ENCODE measurements around the gene CALML3.
A peak's percentile ranks its signal among the peaks of the same experiment; 100 is the strongest.
"Not testable (repeated sequence)": the region's sequence is repeated elsewhere in the genome, so short reads cannot be mapped to it uniquely, and the experiment has no call there.

Gene CALML3

DNA sequence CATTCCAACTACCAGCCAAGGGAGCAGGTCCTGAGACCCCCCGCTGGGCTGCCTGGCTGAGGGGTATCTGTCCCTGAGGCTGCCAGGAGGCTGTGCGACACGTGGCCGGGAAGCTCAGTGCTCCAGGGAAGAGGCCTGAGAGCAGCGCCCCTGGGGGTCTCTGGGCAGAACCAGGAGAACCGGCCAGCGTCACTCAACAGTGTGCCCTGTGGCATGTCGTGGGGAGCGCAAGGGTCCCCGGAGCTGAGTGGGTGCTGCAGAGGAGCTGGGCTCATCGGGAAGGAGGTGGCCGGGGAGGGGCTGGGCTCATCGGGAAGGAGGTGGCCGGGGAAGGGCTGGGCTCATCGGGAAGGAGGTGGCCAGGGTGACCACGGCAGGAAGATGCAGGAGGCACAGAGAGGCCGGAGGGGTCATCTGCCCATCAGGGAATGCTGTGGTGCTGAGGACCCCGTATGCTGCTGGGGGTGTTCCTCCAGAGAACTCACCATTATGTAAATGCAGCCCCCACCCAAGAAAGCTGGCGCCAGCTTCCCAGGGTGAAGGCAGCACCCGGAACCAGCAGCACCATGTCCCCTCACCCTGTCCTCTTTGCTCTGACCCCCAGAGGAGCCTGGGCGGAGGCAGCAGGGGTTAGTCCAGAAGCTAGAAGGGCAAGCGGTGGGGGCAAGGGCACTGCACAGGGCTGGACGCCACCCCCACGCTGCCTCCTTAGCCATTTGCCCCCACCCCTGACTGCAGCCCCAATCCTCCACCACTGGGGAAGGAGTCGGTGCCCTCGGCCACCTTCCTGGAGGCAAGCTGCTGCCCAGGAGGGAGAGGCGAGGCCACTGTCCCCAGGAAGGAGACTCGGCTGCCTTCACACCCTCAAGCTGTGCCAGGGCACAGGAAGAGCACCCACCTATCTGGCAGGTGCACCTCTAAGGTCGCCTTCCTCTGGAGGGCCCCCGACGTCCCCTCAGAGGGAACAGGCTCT, 33.3 kb downstream of the CALML3 start:
- no peak for ATAC-seq
- H3K9me3 Mint-ChIP-seq = no peaks in the 10 kb centered on the region

GRCh38 chr10:5559022-5559421, 34.3 kb downstream of the CALML3 start:
- ATAC-seq; DNase-seq (ENCODE audit: low spot score in 2 of 2); H3K4me1 Mint-ChIP-seq; H3K4me3 Mint-ChIP-seq; H3K9me3 Mint-ChIP-seq; H3K27ac Mint-ChIP-seq; H3K36me3 Mint-ChIP-seq: not testable (repeated sequence)

More for the DNA sequence above, 33.3 kb downstream of the CALML3 start:
- Mint-ChIP-seq H3K4me3 (no peak overlapping the region), H3K4me1 (peaks cover 3% of the 10 kb centered on the region), H3K36me3 (no peaks in the 10 kb centered on the region), H3K27ac (no peak overlapping the region)
- no peak for DNase-seq (ENCODE audit: low spot score in 2 of 2)

DNA sequence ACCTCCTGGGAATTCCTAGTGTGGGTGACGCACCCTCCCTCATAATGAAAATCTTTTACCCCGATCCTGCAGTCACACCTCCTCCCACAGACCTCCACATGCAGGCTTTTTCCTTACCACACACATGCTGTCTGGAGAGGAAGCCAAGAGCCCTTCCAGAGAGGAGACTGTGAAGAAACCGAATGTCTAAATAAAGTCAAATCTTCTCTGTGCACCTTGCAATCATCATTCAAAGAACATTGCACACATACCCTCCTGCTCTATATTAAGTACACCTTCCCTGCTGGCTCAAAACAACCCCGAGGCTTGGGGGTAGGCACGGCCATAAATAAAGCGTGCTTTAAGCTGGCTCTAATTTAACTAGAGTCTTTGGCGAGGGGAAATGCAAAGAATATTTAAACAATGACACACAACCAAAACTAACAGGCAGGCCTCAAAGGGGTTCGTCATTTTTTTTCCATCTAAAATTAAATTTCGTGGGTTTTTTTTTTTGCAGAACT, 34.9 kb downstream of the CALML3 start:
- Mint-ChIP-seq H3K9me3 (no peaks in the 10 kb centered on the region), H3K27ac (no peak overlapping the region), H3K36me3 (peaks cover 5% of the 10 kb centered on the region), H3K4me1 (peaks cover 11% of the 10 kb centered on the region), H3K4me3 (no peak overlapping the region)
- DNase-seq (ENCODE audit: low spot score in 2 of 2) (no peak), ATAC-seq (no peak)

GRCh38 chr10:5560142-5560816, 35.5 kb downstream of the CALML3 start:
- DNase-seq (ENCODE audit: low spot score in 2 of 2) = no peak
- no peak overlapping the region for H3K27ac Mint-ChIP-seq
- no peaks in the 10 kb centered on the region for H3K9me3 Mint-ChIP-seq
- peaks cover 5% of the 10 kb centered on the region for H3K36me3 Mint-ChIP-seq
- no peak overlapping the region for H3K4me3 Mint-ChIP-seq
- ATAC-seq = no peak
- H3K4me1 Mint-ChIP-seq = peaks cover 17% of the 10 kb centered on the region

DNA sequence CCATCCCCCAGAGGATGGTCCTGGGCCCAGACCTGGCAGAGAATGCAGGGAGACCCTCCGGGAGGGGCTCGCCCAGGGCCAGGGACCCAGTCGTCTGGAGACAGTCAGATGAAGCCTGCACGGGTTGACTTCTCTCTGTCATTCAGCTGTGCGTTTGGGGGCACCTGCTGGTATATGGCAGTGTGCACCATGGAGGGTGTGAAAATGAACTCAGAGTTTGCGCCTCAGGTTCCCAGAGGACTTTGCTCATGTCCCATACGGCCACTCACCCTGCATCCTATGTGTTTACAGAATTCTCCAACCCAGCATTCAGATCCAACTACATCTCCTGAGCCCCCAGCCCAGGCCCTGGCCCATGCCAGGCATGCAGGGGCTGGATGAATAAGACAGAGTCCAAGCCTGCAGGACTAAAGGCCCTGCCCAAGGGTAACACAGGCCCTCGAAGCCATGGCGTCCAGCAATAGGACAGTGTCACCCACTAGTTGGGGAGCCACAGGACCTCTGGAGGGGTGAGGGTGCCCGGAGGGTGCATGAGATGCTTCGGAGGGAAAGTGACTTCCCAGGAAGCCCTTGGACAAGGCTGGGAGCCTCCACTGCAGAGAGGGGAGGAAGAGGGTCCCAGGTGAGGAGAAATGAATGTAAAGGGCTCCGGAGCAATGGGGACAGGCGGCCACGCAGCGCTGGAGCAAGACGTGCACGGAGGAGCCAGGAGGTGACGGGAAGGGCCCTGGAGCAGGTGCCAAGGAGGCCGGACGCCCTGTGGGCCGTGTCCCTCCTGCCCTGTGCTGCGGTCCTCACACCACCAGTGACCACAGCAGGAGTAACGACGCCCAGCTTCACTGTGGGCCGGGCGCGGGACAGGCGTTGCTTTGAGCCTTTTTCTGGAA, 36.3 kb downstream of the CALML3 start:
- H3K4me3 Mint-ChIP-seq = no peak overlapping the region
- H3K27ac Mint-ChIP-seq = no peak overlapping the region
- H3K36me3 Mint-ChIP-seq = peaks cover 5% of the 10 kb centered on the region
- DNase-seq (ENCODE audit: low spot score in 2 of 2) = no peak
- no peaks in the 10 kb centered on the region for H3K9me3 Mint-ChIP-seq
- H3K4me1 Mint-ChIP-seq = peaks cover 18% of the 10 kb centered on the region
- no peak for ATAC-seq

DNA sequence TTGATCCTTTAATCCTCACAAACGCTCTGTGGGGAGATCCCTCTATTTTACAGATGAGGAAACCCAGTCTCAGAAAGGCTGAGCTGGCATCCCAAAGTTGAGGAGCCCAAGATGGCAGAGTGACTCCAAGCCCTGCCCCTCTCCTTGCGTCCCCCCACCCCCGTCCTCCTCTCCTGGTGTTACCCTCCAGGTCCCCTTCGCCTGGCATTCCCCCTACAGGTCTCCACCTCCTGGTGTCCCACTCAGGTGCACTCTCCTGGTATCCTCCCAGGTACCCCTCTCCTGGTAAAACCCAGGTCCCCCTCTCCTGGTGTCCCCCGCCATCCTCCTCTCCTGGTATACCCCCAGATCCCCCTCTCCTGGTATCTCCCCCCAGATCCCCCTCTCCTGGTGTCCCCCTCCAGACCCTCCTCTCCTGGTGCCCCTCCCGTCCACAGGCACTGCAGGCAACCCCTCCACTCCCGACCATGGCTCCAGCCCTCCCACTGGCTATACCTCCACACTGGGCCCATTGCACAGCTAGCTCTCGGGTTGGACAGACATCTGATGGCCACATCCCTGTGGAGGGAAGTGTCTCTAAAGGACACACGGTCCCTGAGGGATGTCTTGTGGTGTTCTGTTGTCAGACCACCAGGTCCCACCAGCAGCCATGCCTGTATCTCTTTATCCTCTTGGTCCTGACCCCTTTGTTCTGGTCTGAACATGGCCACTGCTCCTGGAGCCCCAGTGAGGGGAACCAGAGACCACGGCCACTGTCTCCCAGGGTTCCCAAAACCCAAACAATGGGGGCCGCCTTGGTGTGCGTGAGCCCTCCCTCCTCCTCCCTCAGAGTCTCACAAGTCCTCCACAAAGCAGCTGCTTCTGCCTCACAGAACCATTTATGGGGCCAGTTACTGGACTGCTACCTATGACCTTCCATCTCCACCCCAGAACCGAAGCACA, 37.2 kb downstream of the CALML3 start:
- no peak for DNase-seq (ENCODE audit: low spot score in 2 of 2)
- no peaks in the 10 kb centered on the region for H3K9me3 Mint-ChIP-seq
- peaks cover 5% of the 10 kb centered on the region for H3K36me3 Mint-ChIP-seq
- no peak overlapping the region for H3K4me3 Mint-ChIP-seq
- H3K27ac Mint-ChIP-seq = no peak overlapping the region
- peaks cover 26% of the 10 kb centered on the region for H3K4me1 Mint-ChIP-seq
- no peak for ATAC-seq

DNA sequence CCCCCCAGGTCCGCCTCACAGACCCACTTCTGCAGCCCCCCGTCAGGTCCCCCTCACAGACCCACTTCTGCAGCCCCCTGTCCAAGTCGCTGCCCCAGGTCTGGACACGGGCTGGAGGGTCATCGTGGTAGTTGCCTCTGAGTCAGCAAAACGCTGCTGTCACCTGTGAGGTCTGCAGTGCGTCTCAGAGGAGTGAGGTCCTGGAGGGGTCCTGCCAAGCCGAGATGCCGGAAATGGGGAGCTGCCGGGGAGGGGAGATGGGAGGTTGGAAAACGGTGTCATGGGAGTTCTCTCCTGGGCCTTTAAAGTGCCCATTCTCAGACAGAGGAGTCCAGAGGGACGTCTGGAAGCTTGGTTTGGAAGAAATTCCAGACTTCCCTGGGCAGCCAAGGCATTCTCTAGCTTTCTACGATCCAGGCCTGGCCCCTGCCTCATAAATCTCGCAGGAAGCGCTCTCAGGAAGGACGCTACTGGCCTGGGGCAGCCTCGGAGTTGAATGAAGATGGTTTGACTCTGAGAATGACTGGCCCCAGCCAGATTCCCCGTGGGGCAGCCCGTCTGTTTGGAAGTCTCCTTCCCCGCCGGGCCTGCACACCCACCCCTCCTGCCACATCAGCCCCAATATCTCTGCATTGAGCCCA, 38.7 kb downstream of the CALML3 start:
- no peak overlapping the region for H3K27ac Mint-ChIP-seq
- DNase-seq (ENCODE audit: low spot score in 2 of 2) = no peak
- H3K4me3 Mint-ChIP-seq = peak overlapping the region; percentile 68
- no peak for ATAC-seq
- peaks cover 26% of the 10 kb centered on the region for H3K4me1 Mint-ChIP-seq
- H3K9me3 Mint-ChIP-seq = no peaks in the 10 kb centered on the region
- H3K36me3 Mint-ChIP-seq = peaks cover 5% of the 10 kb centered on the region

- peaks cover 10% of the 10 kb centered on the region for H3K36me3 Mint-ChIP-seq
- ATAC-seq (peak; percentile 88), DNase-seq (ENCODE audit: low spot score in 2 of 2) (peak in 1 of 2 donors; percentile 14)
- no peaks in the 10 kb centered on the region for H3K9me3 Mint-ChIP-seq
- H3K4me3 Mint-ChIP-seq = peak overlapping the region; percentile 68
- H3K4me1 Mint-ChIP-seq = peaks cover 30% of the 10 kb centered on the region
- H3K27ac Mint-ChIP-seq = peak overlapping the region; percentile 80
These were observed 39.3 kb downstream of the CALML3 start for GRCh38 chr10:5563991-5564536.

- Mint-ChIP-seq H3K9me3 (no peaks in the 10 kb centered on the region), H3K27ac (peak overlapping the region; percentile 80), H3K4me3 (peak overlapping the region; percentile 68), H3K36me3 (peaks cover 13% of the 10 kb centered on the region), H3K4me1 (peaks cover 33% of the 10 kb centered on the region)
- DNase-seq (ENCODE audit: low spot score in 2 of 2) (no peak), ATAC-seq (peak; percentile 30)
These were observed 39.9 kb downstream of the CALML3 start for GRCh38 chr10:5564537-5565204.

DNA sequence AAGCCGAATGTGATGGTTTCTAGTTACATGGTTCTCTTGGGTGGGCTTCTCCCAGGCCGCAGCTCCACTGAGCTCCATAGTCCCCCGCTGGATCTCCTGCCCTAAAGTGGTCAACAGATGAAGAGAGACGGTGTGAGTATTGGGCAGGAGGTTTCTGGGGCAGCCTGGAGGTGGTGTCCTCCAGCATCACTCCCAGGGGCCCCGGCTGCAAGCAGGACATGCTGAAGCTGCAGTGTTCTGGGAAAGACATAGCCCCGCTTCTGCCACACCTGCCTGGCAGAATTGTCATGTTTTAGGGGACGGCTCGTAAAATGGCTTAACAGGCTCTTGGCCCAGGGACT, 40.4 kb downstream of the CALML3 start:
- peaks cover 13% of the 10 kb centered on the region for H3K36me3 Mint-ChIP-seq
- H3K4me1 Mint-ChIP-seq = peaks cover 33% of the 10 kb centered on the region
- DNase-seq (ENCODE audit: low spot score in 2 of 2) (no peak), ATAC-seq (no peak)
- H3K4me3 Mint-ChIP-seq = peak overlapping the region; percentile 68
- H3K27ac Mint-ChIP-seq = peak overlapping the region; percentile 80
- no peaks in the 10 kb centered on the region for H3K9me3 Mint-ChIP-seq

GRCh38 chr10:5565671-5566581, 41.2 kb downstream of the CALML3 start:
- H3K4me1 Mint-ChIP-seq = peaks cover 33% of the 10 kb centered on the region
- H3K27ac Mint-ChIP-seq = peak overlapping the region; percentile 18
- DNase-seq (ENCODE audit: low spot score in 2 of 2) (no peak), ATAC-seq (no peak)
- H3K9me3 Mint-ChIP-seq = no peaks in the 10 kb centered on the region
- peaks cover 13% of the 10 kb centered on the region for H3K36me3 Mint-ChIP-seq
- no peak overlapping the region for H3K4me3 Mint-ChIP-seq

GRCh38 chr10:5566614-5567013, 41.9 kb downstream of the CALML3 start:
- Mint-ChIP-seq H3K9me3 (no peaks in the 10 kb centered on the region), H3K36me3 (peaks cover 13% of the 10 kb centered on the region), H3K4me1 (peaks cover 33% of the 10 kb centered on the region), H3K27ac (peak overlapping the region; percentile 18), H3K4me3 (no peak overlapping the region)
- no peak for DNase-seq (ENCODE audit: low spot score in 2 of 2)
- ATAC-seq = peak; percentile 61
